Lower leg skin (tissue), 3 donors: ENCODE data around the gene AK2.

ENCODE experiments used
- POLR2A ChIP-seq, 2 donors: fragments of 450-650 bp; IDR thresholded peaks; one replicate each; pipeline ENCODE4 v1.6.1; 2016 to 2017; ENCODE audit warnings: antibody characterized with exemption in 2 of 2, mild to moderate bottlenecking in 1 of 2, moderate library complexity in 1 of 2
- TF ChIP-seq, protein P1 (sequence below), 3 donors: fragments of 450-650 bp; IDR thresholded peaks; one replicate each; pipeline ENCODE4 v1.5.1; 2016; ENCODE audit warnings: antibody characterized with exemption in 3 of 3, mild to moderate bottlenecking in 3 of 3, moderate library complexity in 2 of 3

- TF ChIP-seq, protein P1, sequence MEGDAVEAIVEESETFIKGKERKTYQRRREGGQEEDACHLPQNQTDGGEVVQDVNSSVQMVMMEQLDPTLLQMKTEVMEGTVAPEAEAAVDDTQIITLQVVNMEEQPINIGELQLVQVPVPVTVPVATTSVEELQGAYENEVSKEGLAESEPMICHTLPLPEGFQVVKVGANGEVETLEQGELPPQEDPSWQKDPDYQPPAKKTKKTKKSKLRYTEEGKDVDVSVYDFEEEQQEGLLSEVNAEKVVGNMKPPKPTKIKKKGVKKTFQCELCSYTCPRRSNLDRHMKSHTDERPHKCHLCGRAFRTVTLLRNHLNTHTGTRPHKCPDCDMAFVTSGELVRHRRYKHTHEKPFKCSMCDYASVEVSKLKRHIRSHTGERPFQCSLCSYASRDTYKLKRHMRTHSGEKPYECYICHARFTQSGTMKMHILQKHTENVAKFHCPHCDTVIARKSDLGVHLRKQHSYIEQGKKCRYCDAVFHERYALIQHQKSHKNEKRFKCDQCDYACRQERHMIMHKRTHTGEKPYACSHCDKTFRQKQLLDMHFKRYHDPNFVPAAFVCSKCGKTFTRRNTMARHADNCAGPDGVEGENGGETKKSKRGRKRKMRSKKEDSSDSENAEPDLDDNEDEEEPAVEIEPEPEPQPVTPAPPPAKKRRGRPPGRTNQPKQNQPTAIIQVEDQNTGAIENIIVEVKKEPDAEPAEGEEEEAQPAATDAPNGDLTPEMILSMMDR (IDR thresholded peaks at IDR 0.05), result no peak
- TF ChIP-seq POLR2A (IDR thresholded peaks at IDR 0.05), result no peak
These were observed 52.6 kb downstream of the AK2 start for GRCh38 chr1:32984090-32984454.
